HepG2 (cell line): ENCODE measurements around the gene DNAJC10. TPM values are rescaled to one million over a fixed set of nuclear protein-coding genes. Genes with fewer than 3 reads are reported as not detected.
"Not testable (repeated sequence)": the region's sequence is repeated elsewhere in the genome, so short reads cannot be mapped to it uniquely, and the experiment has no call there.

Source experiments
- ATAC-seq: fragments of 200-7000 bp; cut with Tn5 transposase; 3 replicates; pipeline ENCODE4 v1.9.1; 2020; ENCODE audit warnings: mild to moderate bottlenecking, moderate library complexity
- BruUV-seq: library from RNA; stranded (reverse); fragments of 400-500 nt; replicated peaks from 2 replicates; lab custom pipeline; 2021; lab: Mats Ljungman, UMichigan
- CTCF ChIA-PET: fragments of 300-600 bp; formaldehyde crosslinking; extraction: SDS; loops from one replicate; lab custom pipeline; 2021; ENCODE audit warnings: low total read pairs, inconsistent platforms, low intra/inter-chr PET ratio; lab: Yijun Ruan, JAX
- POLR2A ChIA-PET: fragments of 350-600 bp; sonication (Branson Sonifier 250); formaldehyde crosslinking; loops from one replicate; lab custom pipeline; 2020; ENCODE audit warnings: antibody characterized with exemption, inconsistent platforms; lab: Yijun Ruan, JAX
- DNase-seq: peaks from one replicate; pipeline ENCODE4 v3.0.0-alpha.2; 2015; ENCODE audit warnings: low spot score
- FAIRE-seq: peaks from 3 replicates; lab custom pipeline; 2011; peaks lifted over from hg19 to GRCh38; lab: Jason Lieb, UNC
- H2AFZ ChIP-seq: one replicate; pipeline ENCODE4 v1.6.1; 2011; ENCODE audit warnings: low read length, inconsistent platforms
- H3K27ac ChIP-seq: fragments of 300-600 bp; 3 replicates; pipeline ENCODE4 v1.8.0; 2011; ENCODE audit warnings: mixed run types, mild to moderate bottlenecking, mixed read lengths, low read length, inconsistent platforms; ENCODE audit not compliant: insufficient read depth; ENCODE audit errors: extremely low read length
- H3K27me3 ChIP-seq, 2 experiments: fragments of 200-600 bp in 1 of 2; 2 replicates in 1 of 2; 3 replicates in 1 of 2; pipeline versions ENCODE4 v1.6.0 to v1.8.0; 2011; ENCODE audit warnings: low read length in 2 of 2, mild to moderate bottlenecking in 2 of 2, moderate library complexity in 2 of 2, inconsistent platforms in 1 of 2; ENCODE audit not compliant: insufficient read depth in 2 of 2, control insufficient read depth in 1 of 2
- H3K36me3 ChIP-seq, 2 experiments: fragments of 200-600 bp in 1 of 2; replicated peaks in 1 of 2; 2 replicates in 1 of 2; 3 replicates in 1 of 2; pipeline versions ENCODE4 v1.5.1 to v1.8.0; 2011; ENCODE audit warnings: low read length in 2 of 2, inconsistent platforms in 1 of 2; ENCODE audit not compliant: insufficient read depth in 2 of 2, control insufficient read depth in 1 of 2
- H3K4me1 ChIP-seq: 2 replicates; pipeline ENCODE4 v1.5.1; 2012; ENCODE audit warnings: low read length, inconsistent platforms; ENCODE audit not compliant: insufficient read depth
- H3K4me2 ChIP-seq: 2 replicates; pipeline ENCODE4 v1.6.0; 2011; ENCODE audit warnings: low read depth, low read length, inconsistent platforms
- H3K4me3 ChIP-seq, 3 experiments: fragments of 200-600 bp in 1 of 3; sonication (generic), shearing (Covaris generic) in 1 of 3; replicated peaks in 1 of 3; 2 replicates each; pipeline ENCODE4 v1.5.1; 2011 to 2016; ENCODE audit warnings: low read length in 3 of 3, inconsistent platforms in 2 of 3, low read depth in 2 of 3, mild to moderate bottlenecking in 2 of 3, control low read depth in 1 of 3, mixed read lengths in 1 of 3; ENCODE audit not compliant: insufficient read depth in 1 of 3
- H3K79me2 ChIP-seq: one replicate; pipeline ENCODE4 v1.6.1; 2011; ENCODE audit warnings: low read length, inconsistent platforms; ENCODE audit not compliant: insufficient read depth
- H3K9ac ChIP-seq: 2 replicates; pipeline ENCODE4 v1.6.0; 2011; ENCODE audit warnings: mild to moderate bottlenecking, low read depth, low read length, inconsistent platforms; ENCODE audit not compliant: insufficient read depth
- H3K9me3 ChIP-seq: 2 replicates; pipeline ENCODE4 v1.5.1; 2012; ENCODE audit warnings: mild to moderate bottlenecking, low read length
- H4K20me1 ChIP-seq: 2 replicates; pipeline ENCODE4 v1.6.0; 2011; ENCODE audit warnings: inconsistent platforms, mild to moderate bottlenecking, low read length, moderate library complexity; ENCODE audit not compliant: insufficient read depth
- ARID2 ChIP-seq: sonication (generic); formaldehyde crosslinking; IDR thresholded peaks from 2 replicates; pipeline ENCODE4 v1.8.1; 2022; ENCODE audit warnings: mild to moderate bottlenecking, missing genetic modification reagents, borderline replicate concordance
- CEBPB ChIP-seq: IDR thresholded peaks from 2 replicates; pipeline ENCODE4 v1.6.1; 2011; ENCODE audit warnings: low read depth, low read length, improper control_type of control experiment, borderline replicate concordance
- ZNF672 ChIP-seq: sonication (generic); formaldehyde crosslinking; IDR thresholded peaks from 2 replicates; pipeline ENCODE4 v1.8.1; 2022; ENCODE audit warnings: missing genetic modification reagents
- WGBS: methylation state at CpG from one replicate; pipeline ENCODE4 v1.1.6; 2017; ENCODE audit warnings: low lambda C conversion rate; 5-methylcytosine and 5-hydroxymethylcytosine counted together
- in situ Hi-C: cut with HindIII; loops from 2 replicates; pipeline ENCODE4 v1.10.0; 2017; ENCODE audit warnings: low pct_unique_long_range_greater_than_20kb; ENCODE audit not compliant: extremely low pct_ligation_motif_present
- intact Hi-C: fragments of 100-400 bp; cut with micrococcal nuclease; formaldehyde crosslinking; loops from one replicate; pipeline ENCODE4 v1.10.0; 2022; ENCODE audit not compliant: unreplicated experiment
- polyA plus RNA-seq, 8 experiments: library from polyadenylated mRNA; depleted of rRNA in 3 of 8; stranded (reverse) in 7 of 8; unstranded in 1 of 8; fragments of >200 nt; fragmentation: Illumina TruSeq in 4 of 8; extraction: Trizol in 4 of 8; gene quantifications; 2 replicates each; pipeline versions ENCODE4 v1.2.1 to v1.2.3, GENCODE V29; 2011 to 2016; ENCODE audit warnings: low read depth in 4 of 8, missing spikeins in 1 of 8, mixed read lengths in 1 of 8; ENCODE audit not compliant: insufficient read depth in 1 of 8
- total RNA-seq, 5 experiments: library from RNA; depleted of rRNA; stranded (reverse); fragments of >200 nt; fragmentation: Illumina TruSeq; extraction: Trizol; gene quantifications; 2 replicates each; pipeline ENCODE4 v1.2.3, GENCODE V29; 2016; ENCODE audit warnings: low read depth in 1 of 5

The DNAJC10 gene
- total and polyA plus RNA-seq, 2 of the 13 experiments (the other 11 are each of a cell fraction or from before 2014, with no cell fraction given): 44.1 to 178 TPM

DNA sequence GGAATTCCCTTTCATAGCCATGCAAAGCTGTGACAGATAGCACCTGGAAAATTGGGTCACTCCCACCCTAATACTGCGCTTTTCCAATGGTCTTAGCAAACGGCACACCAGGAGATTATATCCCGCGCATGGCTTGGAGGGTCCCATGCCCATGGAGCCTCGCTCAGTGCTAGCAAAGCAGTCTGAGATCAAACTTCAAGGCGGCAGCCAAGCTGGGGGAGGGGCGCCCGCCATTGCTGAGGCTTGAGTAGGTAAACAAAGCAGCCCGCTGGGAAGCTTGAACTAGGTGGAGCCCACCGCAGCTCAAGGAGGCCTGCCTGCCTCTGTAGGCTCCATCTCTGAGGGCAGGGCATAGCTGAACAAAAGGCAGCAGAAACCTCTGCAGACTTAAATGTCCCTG lies 29.3 kb upstream of the DNAJC10 start:
- H4K20me1 ChIP-seq, H3K27ac ChIP-seq, H2AFZ ChIP-seq, ATAC-seq, FAIRE-seq, H3K4me3 ChIP-seq, CTCF ChIA-PET, H3K36me3 ChIP-seq, H3K9me3 ChIP-seq, H3K79me2 ChIP-seq, H3K4me1 ChIP-seq, DNase-seq, in situ Hi-C loops, BruUV-seq, POLR2A ChIA-PET, H3K27me3 ChIP-seq, intact Hi-C loops, H3K4me2 ChIP-seq, H3K9ac ChIP-seq: not testable (repeated sequence)
- 57% methylated on average over 1 of the region's 10 CpGs for WGBS

DNA sequence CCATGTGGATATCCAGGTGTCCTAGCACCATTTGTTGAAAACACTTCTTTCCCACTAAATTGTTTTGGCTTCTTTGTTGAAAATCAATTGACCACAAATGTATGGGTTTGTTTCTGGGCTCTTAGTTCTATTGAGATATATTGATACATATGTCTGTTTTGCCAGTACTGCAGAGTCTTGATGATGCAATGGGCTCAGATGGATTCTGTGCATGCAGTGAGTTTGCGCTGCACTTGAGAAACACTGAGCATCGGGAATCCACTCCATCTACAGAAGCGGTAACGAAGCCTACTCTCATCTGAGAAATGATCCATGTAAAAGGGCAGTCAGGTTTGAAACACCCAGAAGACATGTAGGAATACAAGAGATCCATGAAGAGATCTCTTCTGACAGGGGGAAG lies 21.9 kb upstream of the DNAJC10 start:
- Histone ChIP-seq H3K4me1 (no peaks in the 10 kb centered on the region), H3K9me3 (no peaks in the 10 kb centered on the region), H3K9ac (no peak overlapping the region), H3K79me2 (no peaks in the 10 kb centered on the region), H3K27ac (no peak overlapping the region), H3K4me2 (no peak overlapping the region), H3K36me3 (no peaks in the 10 kb centered on the region), H3K4me3 (no peak overlapping the region), H2AFZ (no peak overlapping the region), H4K20me1 (no peaks in the 10 kb centered on the region), H3K27me3 (no peaks in the 10 kb centered on the region)
- WGBS: 53% methylated on average over 4 of the region's 4 CpGs
- intact Hi-C loops: no loop called here
- in situ Hi-C loops: no loop called here
- ChIA-PET CTCF (no interaction called here), POLR2A (no interaction called here)
- DNase-seq (no peak), FAIRE-seq (no peak), ATAC-seq (no peak)
- no TSS peak for BruUV-seq
- TF ChIP-seq ARID2 (no peak), CEBPB (peak; percentile 52; the same call in 1 of the 2 replicates), ZNF672 (no peak)
